Measurements from ENCODE around the gene JAKMIP3. TPM values are rescaled to one million over a fixed set of nuclear protein-coding genes. Genes with fewer than 3 reads are reported as not detected.

JAKMIP3 gene
- total and polyA plus RNA-seq, 9 of the 15 experiments (the other 6 are each of a cell fraction or from before 2014, with no cell fraction given) = 0.04 TPM; not detected in 8

GRCh38 chr10:132101529-132101928 lies 35.8 kb downstream of the JAKMIP3 start:
- intact Hi-C loops (cut with micrococcal nuclease) (no loop called here), in situ Hi-C loops (cut with MboI) (no loop called here)
- Histone ChIP-seq H3K27me3 (ENCODE audit: control insufficient read depth in 2 of 2, insufficient read depth in 2 of 2, low read length in 2 of 2) (peaks cover 12 to 60% of the 10 kb centered on the region in 2 experiments; a peak in 3 of 5 replicates), H3K4me3 (no peak overlapping the region), H3K36me3 (ENCODE audit: control insufficient read depth, insufficient read depth, low read length) (no peaks in the 10 kb centered on the region), H3K79me2 (ENCODE audit: control insufficient read depth, insufficient read depth, low read length) (no peaks in the 10 kb centered on the region), H3K4me2 (ENCODE audit: insufficient read depth, low read length) (no peak overlapping the region), H3K27ac (ENCODE audit: extremely low read depth, low read depth, low read length) (no peak overlapping the region), H3K9me1 (ENCODE audit: control insufficient read depth, insufficient read depth, low read length) (no peaks in the 10 kb centered on the region), H2AFZ (ENCODE audit: low read depth, low read length) (no peak overlapping the region), H3K9me3 (replicated peaks; ENCODE audit: control insufficient read depth, insufficient read depth, low read depth, low read length) (no peaks in the 10 kb centered on the region), H4K20me1 (replicated peaks; ENCODE audit: control insufficient read depth, insufficient read depth, low read length) (0 out of 2 replicates have a peak, but pooled peaks cover 3% of the 10 kb centered on the region), H3K9ac (ENCODE audit: insufficient read depth in 1 of 2, low read depth in 2 of 2, low read length in 2 of 2) (no peak overlapping the region), H3K4me1 (replicated peaks in 1 of 2; ENCODE audit: control insufficient read depth in 2 of 2, insufficient read depth in 2 of 2, low read length in 2 of 2) (no peaks in the 10 kb centered on the region)
- WGBS (ENCODE audit: insufficient coverage, low coverage, missing lambda C conversion rate) = 0% methylated on average over 10 of the region's 10 CpGs
- BruUV-seq (replicated peaks) = no TSS peak
- TF ChIP-seq PTRF (tag; IDR thresholded peaks at IDR 0.05) (no peak), CTCF (IDR thresholded peaks at IDR 0.05 in 2 of 3, conservative IDR thresholded peaks at IDR 0.05 in 1 of 3; ENCODE audit: insufficient read depth in 2 of 3, low read depth in 1 of 3, low read length in 3 of 3) (peak; percentile 34 to 46 (median 36); a peak in 5 of 6 replicates), RAD21 (CRISPR knock-in tag; conservative IDR thresholded peaks at IDR 0.05 in 1 of 2, IDR thresholded peaks at IDR 0.05 in 1 of 2) (peak in 1 of 2 experiments; percentile 36; a peak in 2 of 4 replicates)
- FAIRE-seq (no peak), DNase-seq (ENCODE audit: extremely low read depth in 1 of 4, low spot score in 3 of 4) (peak in 3 of 4 experiments; percentile 18 to 29 (median 26)), ATAC-seq (peak; percentile 78)
- POLR2A ChIA-PET = interaction anchor here (0.6 to 1.1 kb wide), 2 partner anchors 18 to 967 kb away, joined by 3 read pairs; no protein-coding TSS in a partner anchor
- CTCF ChIA-PET (ENCODE audit: low intra/inter-chr PET ratio) = no interaction called here

Measured in K562 (cell line).